HG03025 (cell line): ENCODE results near the gene RNASE4.
"Not testable (repeated sequence)": the region's sequence is repeated elsewhere in the genome, so short reads cannot be mapped to it uniquely, and the experiment has no call there.

ENCODE experiments used
- ATAC-seq: cut with Tn5 transposase; IDR thresholded peaks from one replicate; pipeline ENCODE4 v1.9.1; 2021; ENCODE audit warnings: mild to moderate bottlenecking, moderate library complexity; ENCODE audit not compliant: unreplicated experiment, low FRiP score

The RNASE4 gene

DNA sequence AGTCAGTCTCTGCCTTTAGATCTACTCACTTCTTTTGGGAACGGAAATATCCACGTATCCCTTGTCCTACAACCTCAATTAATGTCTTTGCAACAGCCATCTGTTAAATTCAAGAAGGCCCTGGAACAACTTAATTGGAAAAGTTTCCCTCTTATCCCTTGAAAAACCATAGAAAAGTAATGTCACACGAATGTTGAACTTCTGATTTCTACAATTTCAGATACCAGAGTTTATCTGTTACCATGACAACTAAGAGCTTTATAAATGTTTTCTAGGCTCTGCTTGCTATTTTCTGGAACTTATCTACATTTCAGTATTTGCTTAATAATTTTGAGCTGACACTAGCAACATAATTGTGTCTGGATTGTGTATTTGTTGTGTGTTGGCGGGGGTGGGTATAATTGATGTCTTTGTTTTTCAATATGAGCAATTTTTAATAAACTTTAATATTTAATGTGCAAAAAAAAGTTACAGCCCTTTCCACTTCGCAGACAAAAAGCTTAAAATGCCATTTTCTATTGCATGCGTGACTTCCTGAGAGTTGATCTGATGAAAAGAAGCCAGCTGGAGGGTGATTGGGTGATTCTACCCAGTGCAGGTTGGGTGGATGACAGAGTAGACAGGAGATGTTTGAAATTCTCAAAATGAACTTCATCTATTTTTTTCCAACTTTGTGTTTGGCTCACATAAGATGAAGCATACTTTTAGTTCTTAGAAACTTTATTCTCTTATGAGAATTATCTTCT lies 49.5 kb downstream of the RNASE4 start:
- ATAC-seq, result no peak

DNA sequence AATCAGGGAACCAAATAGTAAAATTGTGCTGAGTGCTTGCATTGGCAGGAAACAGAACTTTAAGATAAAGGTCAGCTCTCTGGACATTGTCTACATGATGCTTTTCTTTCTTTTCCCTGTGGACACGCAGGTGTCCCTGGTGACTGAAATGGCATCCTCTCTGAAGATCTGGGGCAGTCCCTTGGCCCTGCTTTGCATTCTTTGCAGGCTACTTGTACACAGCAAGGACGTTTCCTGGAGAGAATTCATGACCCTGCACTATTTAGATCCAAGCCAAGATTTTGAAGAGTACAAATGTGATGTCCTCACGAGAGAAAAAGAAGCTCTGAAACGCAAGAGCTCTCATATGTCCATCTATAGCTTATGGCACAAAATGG lies 50.1 kb downstream of the RNASE4 start:
- ATAC-seq, result no peak

DNA sequence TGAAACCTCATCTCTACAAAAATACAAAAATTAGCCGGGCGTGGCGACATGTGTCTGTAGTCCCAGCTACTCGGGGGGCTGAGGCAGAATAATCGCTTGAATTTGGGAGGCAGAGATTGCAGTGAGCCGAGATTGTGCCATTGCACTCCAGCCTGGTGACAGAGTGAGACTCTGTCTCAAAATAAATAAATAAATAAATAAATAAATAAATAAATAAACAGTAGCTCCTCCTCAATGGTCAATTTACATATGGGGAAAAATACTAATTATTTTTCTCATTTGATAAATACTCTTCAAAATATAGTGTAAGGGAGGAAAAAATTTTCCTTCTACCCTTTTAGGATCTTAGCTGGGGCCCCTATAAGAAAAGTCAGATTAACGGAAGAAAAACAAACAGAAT lies 53.9 kb downstream of the RNASE4 start:
- not testable (repeated sequence) for ATAC-seq

DNA sequence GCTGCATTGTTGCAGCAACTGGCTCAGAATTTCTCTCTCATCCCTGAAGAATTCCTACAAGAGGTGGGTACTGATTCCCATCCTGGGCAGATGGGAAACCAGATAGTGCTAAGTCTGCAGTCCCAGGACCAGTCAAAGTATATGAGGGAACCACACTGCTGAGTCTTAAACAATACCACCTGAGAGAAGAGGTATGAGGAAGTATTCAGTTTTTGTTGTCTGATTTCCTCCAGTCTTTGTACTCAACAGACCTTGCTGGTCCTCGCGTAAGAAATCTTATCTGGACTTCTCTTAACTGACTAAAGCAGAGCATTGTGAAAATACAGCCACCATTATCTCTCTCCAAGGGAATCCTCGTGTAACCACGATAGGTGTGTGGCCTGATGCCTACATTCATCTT lies 57.8 kb downstream of the RNASE4 start:
- ATAC-seq, result no peak

DNA sequence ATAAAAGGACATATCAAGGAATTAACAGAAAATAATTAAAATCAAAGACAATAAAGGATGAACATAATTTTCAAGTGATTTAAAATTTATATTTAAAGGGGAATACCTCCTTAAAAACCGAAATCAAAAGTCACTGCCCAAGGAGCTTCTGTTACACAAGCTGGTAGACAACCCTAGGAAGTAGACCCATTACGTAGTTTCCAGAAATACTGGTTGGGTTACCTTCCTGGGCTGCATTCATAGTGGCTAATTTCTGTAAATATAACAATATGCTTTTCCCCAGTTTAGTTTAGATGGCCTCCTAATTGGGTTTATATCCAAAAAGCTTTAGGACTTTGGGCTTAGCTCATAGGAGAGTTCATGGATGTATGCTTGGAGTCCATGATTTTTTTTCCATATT lies 59.2 kb downstream of the RNASE4 start:
- no peak for ATAC-seq

DNA sequence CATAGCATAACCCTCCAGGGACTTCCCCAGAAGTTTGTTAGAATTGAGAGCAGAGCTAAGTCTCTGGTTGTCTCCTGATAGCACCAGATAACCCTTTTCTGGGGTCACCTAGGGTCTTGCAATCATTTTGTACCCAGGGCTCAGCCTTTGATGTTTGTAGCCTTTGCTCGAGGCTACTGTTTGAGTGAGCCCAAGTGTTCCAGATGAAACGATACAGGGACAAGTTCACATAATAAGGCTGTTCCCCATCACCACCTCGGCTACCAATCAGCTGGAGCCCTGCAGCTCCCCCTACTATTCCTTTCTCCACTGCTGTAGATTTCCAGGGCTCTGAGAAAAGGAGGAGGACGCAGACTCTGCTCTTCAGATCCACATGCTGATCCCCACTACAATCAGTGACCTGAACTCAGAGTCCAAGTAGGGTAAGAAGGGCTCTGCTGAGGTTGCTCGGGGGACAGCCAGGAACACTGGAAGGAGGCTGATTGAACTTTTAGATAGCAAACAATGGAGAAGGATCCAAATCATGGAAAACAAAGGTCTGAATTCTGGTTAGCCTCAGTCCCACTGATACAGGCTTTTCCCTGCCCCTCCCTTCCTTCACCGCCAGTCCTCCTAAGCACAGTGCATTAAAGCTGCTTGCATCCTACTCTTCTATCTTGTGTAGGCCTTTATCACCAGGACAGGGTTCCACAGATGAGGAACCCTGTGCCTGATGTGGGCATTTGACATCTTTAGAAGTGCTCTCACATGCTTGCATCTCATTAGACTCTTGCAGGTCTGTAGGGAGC lies 61.4 kb downstream of the RNASE4 start, which contains the start of gene EDDM3A:
Gene EDDM3A (plus strand): TSS at position 317 of the 788 bp plus-strand sequence. CDS start 1,694 bp downstream, outside the sequence.
- ATAC-seq, result no peak

DNA sequence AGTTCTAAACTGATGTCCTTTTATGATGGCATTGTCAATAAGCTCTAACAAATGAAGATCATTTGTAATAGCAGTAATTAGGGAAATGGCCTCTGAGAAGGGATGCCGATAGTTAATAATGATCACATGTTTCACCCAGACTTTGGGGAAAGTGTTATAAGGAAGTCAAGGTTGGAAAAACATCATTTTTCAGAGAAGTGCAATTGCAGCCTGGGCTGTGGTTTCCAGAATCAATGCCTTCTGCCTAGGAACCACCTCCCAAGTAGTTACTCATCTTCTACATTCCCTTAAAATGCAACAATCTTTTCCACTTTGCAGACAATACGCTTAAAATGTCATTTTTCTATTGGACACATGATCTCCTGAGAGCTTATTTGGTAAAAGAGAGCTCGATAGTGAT lies 62.2 kb downstream of the RNASE4 start:
- no peak for ATAC-seq

DNA sequence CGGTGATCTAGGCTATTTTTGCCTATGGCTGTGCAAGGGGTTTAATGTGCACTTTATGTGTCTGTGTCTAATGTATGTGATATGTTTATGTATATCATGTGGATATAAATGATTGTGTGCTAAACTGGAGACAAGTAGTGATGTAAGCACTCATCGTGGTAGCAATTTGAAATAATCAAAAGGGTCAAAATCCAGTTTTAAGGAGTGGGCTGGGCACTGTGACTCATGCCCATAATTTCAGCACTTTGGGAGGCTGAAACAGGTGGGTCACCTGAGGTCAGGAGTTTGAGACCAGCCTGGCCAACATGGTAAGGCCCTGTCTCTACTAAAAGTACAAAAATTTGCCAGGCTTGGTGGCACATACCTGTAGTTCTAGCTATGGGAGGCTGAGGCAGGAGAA lies 64.1 kb downstream of the RNASE4 start:
- ATAC-seq, result no peak

DNA sequence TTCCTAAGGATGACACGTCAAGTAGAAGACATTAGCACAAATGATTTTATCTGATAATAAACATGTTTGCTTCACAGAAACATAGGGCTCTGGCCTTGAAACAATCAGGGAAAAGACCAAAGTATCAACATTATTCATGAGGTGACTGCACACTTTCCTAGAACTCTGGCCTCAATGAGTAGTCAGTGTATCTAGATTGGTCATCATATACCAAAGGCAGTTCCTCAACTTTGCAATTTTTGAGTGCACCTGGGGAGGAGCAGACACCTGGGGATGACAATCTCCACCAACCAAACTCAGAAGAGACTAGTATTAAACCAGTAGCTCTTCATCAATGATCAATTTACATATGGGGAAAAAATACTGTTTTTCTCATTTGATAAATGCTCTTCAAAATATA lies 65.8 kb downstream of the RNASE4 start:
- ATAC-seq, result no peak
